ENCODE results near the gene ZNF324. TPM values are rescaled to one million over a fixed set of nuclear protein-coding genes. Genes with fewer than 3 reads are reported as not detected.
A peak's percentile ranks its signal among the peaks of the same experiment; 100 is the strongest.

The ZNF324 gene
- total RNA-seq, 1 experiment from 2014 or later: 12.7 TPM

DNA sequence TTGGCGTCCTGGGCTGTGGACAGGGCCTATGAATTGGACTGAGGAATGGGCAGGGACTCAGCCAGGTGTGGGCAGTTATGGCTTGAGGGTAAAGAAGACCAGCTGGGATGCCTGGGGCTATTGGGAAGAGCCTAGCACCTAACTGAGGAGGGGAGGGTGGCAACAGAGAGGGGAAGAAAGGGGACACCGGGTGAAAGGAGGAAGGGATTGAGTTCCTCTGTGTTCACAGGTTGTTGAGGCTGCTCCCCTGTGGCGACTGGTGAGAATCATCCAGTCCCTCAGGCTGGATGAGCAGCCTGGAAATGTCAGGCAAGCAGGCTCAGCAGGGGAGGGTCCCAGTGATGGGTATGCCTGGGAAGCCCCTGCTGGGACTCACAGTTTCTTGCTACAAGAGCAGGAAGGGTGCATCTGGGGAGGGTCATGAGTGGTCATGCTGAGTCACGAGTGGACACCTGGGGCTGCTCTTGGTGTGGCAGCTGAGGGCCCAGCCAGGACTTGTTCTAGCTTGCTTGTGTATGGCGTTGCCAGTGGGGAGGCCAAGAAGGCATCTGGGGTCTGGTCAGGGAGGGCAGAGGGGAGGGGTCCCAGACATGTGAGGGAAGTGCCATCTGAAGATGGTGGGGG is 1.4 kb downstream of the ZNF324 start:
- H3K79me1 ChIP-seq (ENCODE audit: insufficient read depth, low read depth, low read length, poor library complexity, severe bottlenecking): no peaks in the 10 kb centered on the region
- H3K27me3 Mint-ChIP-seq (ENCODE audit: low read depth): peaks cover 9% of the 10 kb centered on the region
- TF ChIP-seq, protein P1, sequence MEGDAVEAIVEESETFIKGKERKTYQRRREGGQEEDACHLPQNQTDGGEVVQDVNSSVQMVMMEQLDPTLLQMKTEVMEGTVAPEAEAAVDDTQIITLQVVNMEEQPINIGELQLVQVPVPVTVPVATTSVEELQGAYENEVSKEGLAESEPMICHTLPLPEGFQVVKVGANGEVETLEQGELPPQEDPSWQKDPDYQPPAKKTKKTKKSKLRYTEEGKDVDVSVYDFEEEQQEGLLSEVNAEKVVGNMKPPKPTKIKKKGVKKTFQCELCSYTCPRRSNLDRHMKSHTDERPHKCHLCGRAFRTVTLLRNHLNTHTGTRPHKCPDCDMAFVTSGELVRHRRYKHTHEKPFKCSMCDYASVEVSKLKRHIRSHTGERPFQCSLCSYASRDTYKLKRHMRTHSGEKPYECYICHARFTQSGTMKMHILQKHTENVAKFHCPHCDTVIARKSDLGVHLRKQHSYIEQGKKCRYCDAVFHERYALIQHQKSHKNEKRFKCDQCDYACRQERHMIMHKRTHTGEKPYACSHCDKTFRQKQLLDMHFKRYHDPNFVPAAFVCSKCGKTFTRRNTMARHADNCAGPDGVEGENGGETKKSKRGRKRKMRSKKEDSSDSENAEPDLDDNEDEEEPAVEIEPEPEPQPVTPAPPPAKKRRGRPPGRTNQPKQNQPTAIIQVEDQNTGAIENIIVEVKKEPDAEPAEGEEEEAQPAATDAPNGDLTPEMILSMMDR (conservative IDR thresholded peaks at IDR 0.05): no peak
- H2BK15ac ChIP-seq (ENCODE audit: low read depth, low read length): no peak overlapping the region
- peak overlapping the region in 1 of 3 experiments; percentile 96; a peak in 2 of 7 replicates for H3K27ac Mint-ChIP-seq
- H4K91ac ChIP-seq (ENCODE audit: insufficient read length, low read depth, low read length): no peak overlapping the region
- H3K56ac ChIP-seq (ENCODE audit: insufficient read length, low read depth, low read length): no peak overlapping the region
- no peaks in the 10 kb centered on the region for H3K27me3 ChIP-seq (ENCODE audit: insufficient read depth, low read length)
- no peak for DNase-seq
- H3K14ac ChIP-seq (ENCODE audit: insufficient read depth, low read length): no peak overlapping the region
- WGBS (ENCODE audit: extremely low coverage, insufficient read length, low lambda C conversion rate): no CpG with 5 or more reads among the region's 5 CpGs
- no peak overlapping the region for H2BK5ac ChIP-seq (ENCODE audit: insufficient read length, low read length)
- H3K4me2 ChIP-seq (ENCODE audit: insufficient read depth, insufficient read length, low read length): no peak overlapping the region
- no peak overlapping the region for H3K27ac ChIP-seq (ENCODE audit: insufficient read length, low read depth, low read length)
- no peaks in the 10 kb centered on the region; a peak in 1 of 5 replicates for H3K9me3 Mint-ChIP-seq
- no peak overlapping the region for H3K4ac ChIP-seq (ENCODE audit: low read depth, low read length)
- H2BK12ac ChIP-seq (ENCODE audit: insufficient read length, low read depth, low read length): no peak overlapping the region
- peaks cover 2 to 20% (median 4%) of the 10 kb centered on the region in 3 experiments; a peak in 6 of 7 replicates for H3K36me3 Mint-ChIP-seq (ENCODE audit: insufficient read depth in 1 of 3, low read depth in 3 of 3)
- no peak overlapping the region for H2AK5ac ChIP-seq (ENCODE audit: insufficient read length, low read length)
- H2BK120ac ChIP-seq (ENCODE audit: low read depth, low read length, poor library complexity, severe bottlenecking): no peak overlapping the region
- peaks cover 10 to 14% of the 10 kb centered on the region in 2 experiments for H3K4me1 Mint-ChIP-seq
- H4K8ac ChIP-seq (replicated peaks; ENCODE audit: insufficient read length, low read depth, low read length): no peak overlapping the region
- H3K23ac ChIP-seq (ENCODE audit: insufficient read length, low read depth, low read length): no peak overlapping the region
- H2BK20ac ChIP-seq (ENCODE audit: low read depth, low read length, poor library complexity, severe bottlenecking): no peak overlapping the region
- H3K9me3 ChIP-seq (ENCODE audit: control insufficient read depth, low read depth, low read length): no peaks in the 10 kb centered on the region
- H3T11ph ChIP-seq (ENCODE audit: low read length): no peak overlapping the region
- no peak overlapping the region for H3K18ac ChIP-seq (ENCODE audit: insufficient read length, low read depth, low read length)
- H4K20me1 ChIP-seq (ENCODE audit: control insufficient read depth, insufficient read depth, insufficient read length): no peaks in the 10 kb centered on the region
- no peaks in the 10 kb centered on the region for H3K23me2 ChIP-seq (ENCODE audit: insufficient read length, low read depth, low read length, poor library complexity, severe bottlenecking)
- H3K4me1 ChIP-seq (ENCODE audit: insufficient read depth, low read length): no peaks in the 10 kb centered on the region
- peak overlapping the region; percentile 79 to 84 for H3K4me3 Mint-ChIP-seq
- H4K5ac ChIP-seq (ENCODE audit: insufficient read length, low read depth, low read length): no peak overlapping the region
- no peaks in the 10 kb centered on the region for H3K79me2 ChIP-seq (ENCODE audit: insufficient read depth, low read length)
- no peak overlapping the region for H2AFZ ChIP-seq (ENCODE audit: low read length)
- H3K9ac ChIP-seq (ENCODE audit: extremely low read depth, insufficient read length, low read length): no peak overlapping the region

Measured in H9 (cell line).